H9 (cell line): Measurements from ENCODE around the gene IFNK. TPM values are rescaled to one million over a fixed set of nuclear protein-coding genes. Genes with fewer than 3 reads are reported as not detected.

Experiments
- DNase-seq: peaks from one replicate; pipeline ENCODE4 v3.0.0-alpha.2; 2017
- H2AFZ ChIP-seq: one replicate; pipeline ENCODE4 v1.6.1; 2013; ENCODE audit warnings: mild to moderate bottlenecking, low read length, control low read depth, moderate library complexity
- H2AK5ac ChIP-seq: 2 replicates; pipeline ENCODE4 v1.6.1; 2013; ENCODE audit warnings: low read length, control low read depth, mixed read lengths; ENCODE audit not compliant: insufficient read length
- H2BK120ac ChIP-seq: one replicate; pipeline ENCODE4 v1.6.1; 2013; ENCODE audit warnings: low read depth, mild to moderate bottlenecking, low read length, control low read depth, inconsistent platforms; ENCODE audit not compliant: poor library complexity, severe bottlenecking
- H2BK12ac ChIP-seq: 2 replicates; pipeline ENCODE4 v1.6.1; 2013; ENCODE audit warnings: low read length, control low read depth, mixed read lengths, low read depth; ENCODE audit not compliant: insufficient read length
- H2BK15ac ChIP-seq: 2 replicates; pipeline ENCODE4 v1.6.1; 2013; ENCODE audit warnings: low read depth, low read length, control low read depth
- H2BK20ac ChIP-seq: one replicate; pipeline ENCODE4 v1.6.1; 2013; ENCODE audit warnings: low read depth, mild to moderate bottlenecking, low read length, control low read depth, inconsistent platforms; ENCODE audit not compliant: poor library complexity, severe bottlenecking
- H2BK5ac ChIP-seq: 2 replicates; pipeline ENCODE4 v1.6.1; 2013; ENCODE audit warnings: low read length, control low read depth, mixed read lengths; ENCODE audit not compliant: insufficient read length
- H3K14ac ChIP-seq: 2 replicates; pipeline ENCODE4 v1.6.1; 2013; ENCODE audit warnings: low read length, control low read depth; ENCODE audit not compliant: insufficient read depth
- H3K18ac ChIP-seq: 2 replicates; pipeline ENCODE4 v1.6.1; 2013; ENCODE audit warnings: low read depth, mild to moderate bottlenecking, mixed read lengths, low read length, control low read depth; ENCODE audit not compliant: insufficient read length
- H3K23ac ChIP-seq: 2 replicates; pipeline ENCODE4 v1.6.1; 2013; ENCODE audit warnings: low read length, control low read depth, mixed read lengths, low read depth; ENCODE audit not compliant: insufficient read length
- H3K23me2 ChIP-seq: 2 replicates; pipeline ENCODE4 v1.6.1; 2013; ENCODE audit warnings: low read depth, mild to moderate bottlenecking, mixed read lengths, low read length, control low read depth; ENCODE audit not compliant: insufficient read length, poor library complexity, severe bottlenecking
- H3K27ac ChIP-seq: 2 replicates; pipeline ENCODE4 v1.5.1; 2013; ENCODE audit warnings: low read length, control low read depth, mixed read lengths, low read depth; ENCODE audit not compliant: insufficient read length
- H3K27me3 ChIP-seq: 2 replicates; pipeline ENCODE4 v1.6.1; 2013; ENCODE audit warnings: low read length, control low read depth, inconsistent platforms; ENCODE audit not compliant: insufficient read depth
- H3K4ac ChIP-seq: 2 replicates; pipeline ENCODE4 v1.6.1; 2013; ENCODE audit warnings: low read depth, mild to moderate bottlenecking, control low read depth, inconsistent platforms, low read length, moderate library complexity
- H3K4me1 ChIP-seq: 2 replicates; pipeline ENCODE4 v1.6.1; 2013; ENCODE audit warnings: low read length, control low read depth, inconsistent platforms; ENCODE audit not compliant: insufficient read depth
- H3K4me2 ChIP-seq: 2 replicates; pipeline ENCODE4 v1.6.1; 2013; ENCODE audit warnings: low read length, control low read depth, mixed read lengths; ENCODE audit not compliant: insufficient read length, insufficient read depth
- H3K56ac ChIP-seq: 2 replicates; pipeline ENCODE4 v1.6.1; 2013; ENCODE audit warnings: low read depth, mild to moderate bottlenecking, mixed read lengths, low read length, control low read depth; ENCODE audit not compliant: insufficient read length
- H3K79me1 ChIP-seq: 2 replicates; pipeline ENCODE4 v1.6.1; 2013; ENCODE audit warnings: low read depth, mild to moderate bottlenecking, moderate library complexity, low read length, control low read depth, inconsistent platforms; ENCODE audit not compliant: insufficient read depth, poor library complexity, severe bottlenecking
- H3K79me2 ChIP-seq: 2 replicates; pipeline ENCODE4 v1.6.1; 2013; ENCODE audit warnings: low read length, control low read depth, inconsistent platforms; ENCODE audit not compliant: insufficient read depth
- H3K9ac ChIP-seq: 2 replicates; pipeline ENCODE4 v1.6.1; 2013; ENCODE audit warnings: low read length, control low read depth, mixed read lengths; ENCODE audit not compliant: insufficient read length; ENCODE audit errors: extremely low read depth
- H3K9me3 ChIP-seq: one replicate; pipeline ENCODE4 v1.6.1; 2013; ENCODE audit warnings: low read depth, low read length, inconsistent platforms; ENCODE audit not compliant: control insufficient read depth
- H3T11ph ChIP-seq: one replicate; pipeline ENCODE4 v1.6.1; 2013; ENCODE audit warnings: mild to moderate bottlenecking, low read length, control low read depth, inconsistent platforms
- H4K20me1 ChIP-seq: one replicate; pipeline ENCODE4 v1.6.1; 2013; ENCODE audit not compliant: control insufficient read depth, insufficient read length, insufficient read depth
- H4K5ac ChIP-seq: 2 replicates; pipeline ENCODE4 v1.6.1; 2013; ENCODE audit warnings: low read depth, mild to moderate bottlenecking, mixed read lengths, low read length, control low read depth; ENCODE audit not compliant: insufficient read length
- H4K8ac ChIP-seq: replicated peaks from 2 replicates; pipeline ENCODE4 v1.6.1; 2013; ENCODE audit warnings: low read length, control low read depth, mixed read lengths, low read depth; ENCODE audit not compliant: insufficient read length
- H4K91ac ChIP-seq: 2 replicates; pipeline ENCODE4 v1.6.1; 2013; ENCODE audit warnings: low read depth, mild to moderate bottlenecking, moderate library complexity, mixed read lengths, low read length, control low read depth; ENCODE audit not compliant: insufficient read length
- H3K27ac Mint-ChIP-seq, 3 experiments: 2 replicates in 2 of 3; 3 replicates in 1 of 3; pipeline ENCODE4 v1.8.0; 2020 to 2021; ENCODE audit warnings: mixed read lengths in 3 of 3, mild to moderate bottlenecking in 1 of 3, moderate library complexity in 1 of 3
- H3K27me3 Mint-ChIP-seq: 2 replicates; pipeline ENCODE4 v1.8.0; 2021; ENCODE audit warnings: low read depth, mild to moderate bottlenecking, moderate library complexity, mixed read lengths
- H3K36me3 Mint-ChIP-seq, 3 experiments: 2 replicates in 2 of 3; 3 replicates in 1 of 3; pipeline ENCODE4 v1.8.0; 2020 to 2021; ENCODE audit warnings: low read depth in 3 of 3, mixed read lengths in 3 of 3; ENCODE audit not compliant: insufficient read depth in 1 of 3
- H3K4me1 Mint-ChIP-seq, 2 experiments: 2 replicates each; pipeline ENCODE4 v1.8.0; 2020; ENCODE audit warnings: mixed read lengths in 2 of 2
- H3K4me3 Mint-ChIP-seq, 2 experiments: 2 replicates in 1 of 2; 3 replicates in 1 of 2; pipeline ENCODE4 v1.8.0; 2020 to 2021; ENCODE audit warnings: mild to moderate bottlenecking in 2 of 2, mixed read lengths in 2 of 2, moderate library complexity in 1 of 2
- H3K9me3 Mint-ChIP-seq, 2 experiments: 2 replicates in 1 of 2; 3 replicates in 1 of 2; pipeline ENCODE4 v1.8.0; 2020; ENCODE audit warnings: mild to moderate bottlenecking in 2 of 2, mixed read lengths in 2 of 2, moderate library complexity in 1 of 2
- CTCF ChIP-seq: fragments of 200-600 bp; sonication (generic); conservative IDR thresholded peaks from 3 replicates; pipeline ENCODE4 v1.8.0; 2021; ENCODE audit warnings: antibody characterized with exemption, mild to moderate bottlenecking
- WGBS: extraction: QIAGEN DNeasy Blood & Tissue Kit; methylation state at CpG from one replicate; pipeline ENCODE4 v1.1.7; 2013; ENCODE audit warnings: missing lambda C conversion rate, low lambda C conversion rate, mixed read lengths; ENCODE audit not compliant: insufficient read length; ENCODE audit errors: extremely low coverage; 5-methylcytosine and 5-hydroxymethylcytosine counted together
- total RNA-seq: library from RNA; stranded (reverse); gene quantifications from 2 replicates; pipeline ENCODE4 v1.2.1, GENCODE V29; 2021

Gene IFNK
- total RNA-seq, 1 experiment from 2014 or later, result not detected

DNA sequence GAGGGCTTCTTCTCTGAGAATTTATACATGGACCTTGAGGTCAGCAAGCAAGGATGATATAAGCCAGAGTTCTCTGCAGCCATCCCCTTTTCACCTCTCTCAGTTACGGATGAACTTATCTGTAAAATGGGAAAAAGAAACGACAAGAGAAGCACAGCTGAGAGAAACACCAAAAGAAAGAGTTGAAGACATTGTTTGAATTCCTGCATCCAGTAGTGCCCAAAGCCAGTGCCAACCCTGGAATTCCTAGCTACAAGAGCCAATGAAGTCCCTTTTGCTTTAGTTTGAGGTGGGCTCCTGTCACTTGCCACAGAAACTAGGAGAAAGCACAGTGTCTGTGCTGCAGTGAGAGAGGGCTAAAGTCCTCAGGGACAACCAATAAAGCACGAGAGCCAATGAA is 12.1 kb downstream of the IFNK start:
- Histone ChIP-seq H3K9ac (no peak overlapping the region), H3K56ac (no peak overlapping the region), H2BK12ac (no peak overlapping the region), H4K20me1 (no peaks in the 10 kb centered on the region), H3K79me2 (no peaks in the 10 kb centered on the region; the same call in 1 of the 2 replicates), H2AK5ac (no peak overlapping the region), H3K23ac (no peak overlapping the region), H3K4me1 (no peaks in the 10 kb centered on the region; the same call in 1 of the 2 replicates), H4K5ac (no peak overlapping the region), H3K27ac (no peak overlapping the region), H3K79me1 (no peaks in the 10 kb centered on the region), H3K27me3 (no peaks in the 10 kb centered on the region), H3T11ph (no peak overlapping the region), H3K4ac (no peak overlapping the region), H2BK120ac (no peak overlapping the region), H3K23me2 (no peaks in the 10 kb centered on the region), H2AFZ (no peak overlapping the region), H2BK20ac (no peak overlapping the region), H3K9me3 (no peaks in the 10 kb centered on the region), H3K18ac (no peak overlapping the region), H3K4me2 (no peak overlapping the region), H3K14ac (no peak overlapping the region), H2BK5ac (no peak overlapping the region), H2BK15ac (no peak overlapping the region), H4K91ac (no peak overlapping the region), H4K8ac (no peak overlapping the region)
- no CpG with 5 or more reads among the region's 3 CpGs for WGBS
- H3K36me3 Mint-ChIP-seq, result peaks cover 0 to 5% (median 0%) of the 10 kb centered on the region in 3 experiments; a peak in 2 of 7 replicates
- no peaks in the 10 kb centered on the region for H3K27me3 Mint-ChIP-seq
- H3K9me3 Mint-ChIP-seq, result no peaks in the 10 kb centered on the region
- H3K27ac Mint-ChIP-seq, result no peak overlapping the region; a peak in 1 of 7 replicates
- DNase-seq, result no peak
- H3K4me3 Mint-ChIP-seq, result no peak overlapping the region
- TF ChIP-seq CTCF, result no peak
- H3K4me1 Mint-ChIP-seq, result peaks cover 13 to 14% of the 10 kb centered on the region in 2 experiments
